Subcutaneous adipose tissue (tissue), 4 donors: ENCODE measurements around the gene NHERF2. TPM values are rescaled to one million over a fixed set of nuclear protein-coding genes. Genes with fewer than 3 reads are reported as not detected.

ENCODE experiments used
- total RNA-seq, 4 donors: library from RNA; depleted of rRNA; stranded (reverse); fragments of >200 nt; gene quantifications; one replicate each; pipeline ENCODE4 v1.1.0, GENCODE V29; 2016
- TF ChIP-seq, protein P1 (sequence below): fragments of 450-650 bp; IDR thresholded peaks from one replicate; pipeline ENCODE4 v1.5.1; 2016; ENCODE audit warnings: low read depth, mild to moderate bottlenecking, control low read depth, antibody characterized with exemption, moderate library complexity

NHERF2 gene
- total RNA-seq, 4 donors from 2014 or later: 15.1 to 140 (median 48.9) TPM

DNA sequence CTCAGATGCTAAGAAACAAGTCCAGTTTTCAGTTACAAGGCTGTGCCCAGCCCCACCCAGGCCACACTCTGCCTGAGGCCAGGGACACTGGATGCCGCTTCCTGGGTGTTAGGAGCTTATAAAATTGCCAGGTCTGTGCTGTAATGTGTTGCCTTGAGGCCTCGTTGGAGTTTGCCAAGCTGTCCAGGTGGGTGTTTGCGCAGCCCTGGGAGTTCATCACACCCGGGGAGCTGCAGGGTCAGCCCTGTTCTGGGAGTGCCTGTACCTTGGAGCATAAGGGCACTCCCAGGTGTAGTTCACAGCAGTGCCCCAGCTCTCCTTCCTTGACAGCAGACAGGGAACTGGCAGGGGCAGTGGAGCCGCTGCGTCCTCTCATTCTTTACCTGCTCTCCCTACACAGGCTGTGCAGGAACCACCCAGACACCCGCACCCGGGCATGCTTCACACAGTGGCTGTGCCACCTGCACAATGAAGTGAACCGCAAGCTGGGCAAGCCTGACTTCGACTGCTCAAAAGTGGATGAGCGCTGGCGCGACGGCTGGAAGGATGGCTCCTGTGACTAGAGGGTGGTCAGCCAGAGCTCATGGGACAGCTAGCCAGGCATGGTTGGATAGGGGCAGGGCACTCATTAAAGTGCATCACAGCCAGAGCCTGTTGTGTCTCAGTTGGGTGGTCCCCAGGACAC is 41.1 kb upstream of the NHERF2 start:
- TF ChIP-seq, protein P1, sequence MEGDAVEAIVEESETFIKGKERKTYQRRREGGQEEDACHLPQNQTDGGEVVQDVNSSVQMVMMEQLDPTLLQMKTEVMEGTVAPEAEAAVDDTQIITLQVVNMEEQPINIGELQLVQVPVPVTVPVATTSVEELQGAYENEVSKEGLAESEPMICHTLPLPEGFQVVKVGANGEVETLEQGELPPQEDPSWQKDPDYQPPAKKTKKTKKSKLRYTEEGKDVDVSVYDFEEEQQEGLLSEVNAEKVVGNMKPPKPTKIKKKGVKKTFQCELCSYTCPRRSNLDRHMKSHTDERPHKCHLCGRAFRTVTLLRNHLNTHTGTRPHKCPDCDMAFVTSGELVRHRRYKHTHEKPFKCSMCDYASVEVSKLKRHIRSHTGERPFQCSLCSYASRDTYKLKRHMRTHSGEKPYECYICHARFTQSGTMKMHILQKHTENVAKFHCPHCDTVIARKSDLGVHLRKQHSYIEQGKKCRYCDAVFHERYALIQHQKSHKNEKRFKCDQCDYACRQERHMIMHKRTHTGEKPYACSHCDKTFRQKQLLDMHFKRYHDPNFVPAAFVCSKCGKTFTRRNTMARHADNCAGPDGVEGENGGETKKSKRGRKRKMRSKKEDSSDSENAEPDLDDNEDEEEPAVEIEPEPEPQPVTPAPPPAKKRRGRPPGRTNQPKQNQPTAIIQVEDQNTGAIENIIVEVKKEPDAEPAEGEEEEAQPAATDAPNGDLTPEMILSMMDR: no peak

DNA sequence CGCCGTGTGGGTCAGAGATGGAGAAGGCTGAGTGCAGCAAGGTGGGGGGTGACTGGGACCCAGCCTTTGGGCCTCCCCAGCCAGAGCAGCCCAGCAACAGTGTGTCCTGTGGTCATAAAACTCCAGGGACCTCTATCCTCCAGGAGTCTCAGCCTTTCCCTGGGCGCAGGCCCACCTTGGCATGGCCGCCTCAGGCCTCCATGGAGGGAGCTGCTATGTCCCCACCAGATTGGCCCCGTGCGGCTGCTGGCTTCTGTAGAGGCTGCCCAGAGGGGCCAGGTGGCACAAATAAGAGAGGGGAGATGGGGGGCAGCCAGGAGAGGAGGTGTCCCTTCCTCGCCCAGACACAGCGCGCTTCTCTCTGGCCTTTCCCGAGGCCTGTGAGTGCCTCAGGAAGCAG is 39.5 kb upstream of the NHERF2 start:
- TF ChIP-seq, protein P1: no peak

DNA sequence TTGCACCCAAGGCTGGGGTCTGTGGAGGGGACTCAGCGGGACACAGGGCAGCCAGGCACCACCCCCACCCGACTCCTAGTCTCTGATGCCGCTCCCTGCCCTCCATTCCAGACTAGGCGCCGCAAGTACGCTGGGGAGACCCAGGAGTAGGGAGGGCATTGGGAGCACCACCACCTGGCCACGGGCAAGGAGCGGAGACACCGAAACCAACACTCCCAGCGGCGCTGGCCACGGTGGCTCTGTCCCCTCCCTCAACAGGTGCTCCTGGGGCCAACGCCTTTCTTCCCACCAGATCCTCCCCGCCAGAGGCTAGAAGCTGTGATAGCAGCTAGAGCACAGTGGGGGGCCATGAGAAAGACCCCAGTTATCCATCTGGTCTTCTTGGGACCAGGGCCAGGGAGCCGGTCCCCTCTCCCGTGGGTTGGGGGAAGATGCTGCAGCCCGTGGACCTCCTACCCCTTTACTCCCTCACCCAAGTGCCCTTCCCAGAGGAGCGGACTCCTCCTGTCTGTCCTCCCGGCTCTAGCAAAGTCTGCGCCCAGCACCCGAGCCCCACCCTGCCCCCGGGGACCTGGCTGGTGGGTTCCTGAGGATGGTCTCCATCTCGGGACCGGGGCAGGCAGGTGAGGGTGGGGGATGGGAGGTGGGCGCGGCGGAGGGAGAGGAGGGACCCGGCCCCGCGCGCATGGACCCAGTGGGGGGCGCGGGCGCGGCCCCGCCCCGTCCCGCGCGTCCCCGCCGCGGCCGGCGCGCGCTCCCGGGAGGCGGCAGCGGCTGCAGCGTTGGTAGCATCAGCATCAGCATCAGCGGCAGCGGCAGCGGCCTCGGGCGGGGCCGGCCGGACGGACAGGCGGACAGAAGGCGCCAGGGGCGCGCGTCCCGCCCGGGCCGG is 37.2 kb upstream of the NHERF2 start, which contains the start of gene SYNGR3:
SYNGR3 (plus strand) TSS at position 762 of the 892 bp plus-strand sequence. CDS start 133 bp downstream, outside the sequence.
- TF ChIP-seq, protein P1: no peak

DNA sequence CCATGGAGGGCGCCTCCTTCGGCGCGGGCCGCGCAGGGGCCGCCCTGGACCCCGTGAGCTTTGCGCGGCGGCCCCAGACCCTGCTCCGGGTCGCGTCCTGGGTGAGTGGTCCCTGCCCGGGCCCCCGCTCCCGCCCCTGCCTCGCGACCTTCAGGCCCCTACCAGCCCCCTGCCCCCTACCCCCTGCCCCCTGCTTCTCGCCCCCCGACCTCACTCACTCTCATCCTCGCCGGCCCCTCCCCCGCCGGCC is 36.7 kb upstream of the NHERF2 start:
- TF ChIP-seq, protein P1: no peak

DNA sequence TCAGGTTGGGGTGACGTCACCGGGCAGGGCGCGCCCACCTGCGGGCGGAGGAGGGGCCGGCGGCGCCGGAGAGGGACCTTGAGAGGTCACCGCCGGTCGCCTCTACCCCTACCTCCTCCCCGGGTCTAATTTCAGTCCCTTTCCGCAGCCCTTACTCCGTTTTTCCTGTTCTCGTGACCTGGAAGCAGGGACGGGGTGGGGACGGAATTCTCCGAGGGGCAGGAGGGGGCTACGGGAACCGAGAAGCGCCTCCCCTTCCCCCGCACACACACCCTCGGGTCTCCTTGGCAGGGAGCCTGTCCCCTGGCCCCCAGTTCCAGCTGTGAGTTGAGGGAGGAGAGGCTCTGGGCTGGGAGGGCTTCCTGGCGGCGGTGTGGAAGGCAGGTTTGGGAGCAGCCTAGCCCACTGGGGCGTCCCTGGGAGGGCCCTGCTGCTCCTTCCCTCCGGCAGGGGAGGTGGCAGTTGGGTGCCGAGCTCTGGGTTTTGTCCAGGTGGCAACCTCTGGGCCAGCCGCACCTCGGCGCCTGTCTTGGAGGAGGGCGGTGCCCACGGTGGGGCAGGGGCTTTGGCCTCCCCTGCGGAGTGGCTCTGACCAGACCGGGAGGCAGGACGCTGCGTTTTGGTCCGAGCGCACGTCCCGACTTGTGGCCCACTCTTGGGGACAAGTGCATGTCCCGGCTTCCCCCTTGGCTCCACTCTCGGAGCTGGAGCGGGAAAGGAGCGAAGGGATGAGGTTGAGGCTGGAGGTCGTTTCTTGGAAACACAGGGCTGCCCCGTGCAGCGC is 36.2 kb upstream of the NHERF2 start:
- TF ChIP-seq, protein P1: no peak

DNA sequence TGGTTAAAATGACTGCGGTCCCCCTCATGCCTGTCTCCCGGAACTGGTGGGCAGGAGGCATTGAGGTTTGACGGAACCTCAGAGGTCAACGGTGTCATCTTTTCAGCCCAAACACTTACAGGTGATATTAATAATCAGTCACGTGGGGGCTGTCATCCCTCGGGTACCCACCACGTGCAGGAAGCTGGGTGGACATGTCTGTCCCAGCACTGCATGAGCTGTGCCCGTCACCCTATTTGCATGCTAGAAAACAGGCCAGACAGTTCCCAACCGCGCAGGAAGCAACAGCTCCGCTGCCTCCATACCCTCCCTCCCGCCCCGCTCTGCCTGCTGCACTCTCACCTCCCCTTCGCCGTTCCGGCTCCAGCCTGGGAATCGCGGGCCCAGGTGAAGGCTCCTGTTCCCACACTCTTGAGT is 35.6 kb upstream of the NHERF2 start:
- TF ChIP-seq, protein P1: no peak

DNA sequence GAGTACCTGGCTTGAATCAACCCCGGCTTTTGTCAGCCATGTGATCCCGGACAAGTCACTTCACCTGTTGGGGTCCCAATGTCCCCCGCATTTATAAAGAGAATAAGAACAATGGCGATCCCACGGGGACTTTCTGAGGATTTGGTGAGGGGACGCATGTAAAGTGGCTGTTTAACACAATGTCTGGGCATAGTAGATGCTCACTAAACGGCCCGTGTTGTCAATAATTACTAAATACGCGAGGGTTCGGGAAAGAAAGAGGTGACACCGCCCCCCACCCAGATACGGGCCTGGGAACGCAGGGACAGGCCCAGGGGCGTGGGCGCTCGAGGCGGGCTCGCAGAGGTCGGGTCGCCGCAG is 35.1 kb upstream of the NHERF2 start:
- TF ChIP-seq, protein P1: no peak
